Measurements from ENCODE around the gene NCOA3.
"Not testable (repeated sequence)": the region's sequence is repeated elsewhere in the genome, so short reads cannot be mapped to it uniquely, and the experiment has no call there.

NCOA3 gene

GRCh38 chr20:47540443-47541354 is 39.0 kb downstream of the NCOA3 start:
- peak; percentile 13 for DNase-seq (ENCODE audit: low spot score)

GRCh38 chr20:47541355-47541922 is 39.8 kb downstream of the NCOA3 start:
- DNase-seq (ENCODE audit: low spot score), result no peak

- DNase-seq (ENCODE audit: low spot score), result no peak
Observed at GRCh38 chr20:47543006-47543431, 41.3 kb downstream of the NCOA3 start.

GRCh38 chr20:47544240-47544639 is 42.6 kb downstream of the NCOA3 start:
- DNase-seq (ENCODE audit: low spot score), result peak; percentile 33

- DNase-seq (ENCODE audit: low spot score), result no peak
Observed at GRCh38 chr20:47544852-47545251, 43.2 kb downstream of the NCOA3 start.

GRCh38 chr20:47545499-47545898 is 43.8 kb downstream of the NCOA3 start:
- no peak for DNase-seq (ENCODE audit: low spot score)

GRCh38 chr20:47546184-47547033 is 44.7 kb downstream of the NCOA3 start:
- DNase-seq (ENCODE audit: low spot score), result no peak

GRCh38 chr20:47547034-47547387 is 45.3 kb downstream of the NCOA3 start:
- no peak for DNase-seq (ENCODE audit: low spot score)

GRCh38 chr20:47549671-47550070 is 48.0 kb downstream of the NCOA3 start:
- DNase-seq (ENCODE audit: low spot score), result no peak

GRCh38 chr20:47551222-47551621 is 49.5 kb downstream of the NCOA3 start:
- DNase-seq (ENCODE audit: low spot score), result no peak

GRCh38 chr20:47551841-47552240 is 50.2 kb downstream of the NCOA3 start:
- DNase-seq (ENCODE audit: low spot score), result no peak

GRCh38 chr20:47552996-47553395 is 51.3 kb downstream of the NCOA3 start:
- DNase-seq (ENCODE audit: low spot score), result no peak

GRCh38 chr20:47553594-47554235 is 52.0 kb downstream of the NCOA3 start:
- DNase-seq (ENCODE audit: low spot score), result not testable (repeated sequence)

GRCh38 chr20:47554283-47554682 is 52.6 kb downstream of the NCOA3 start:
- DNase-seq (ENCODE audit: low spot score), result not testable (repeated sequence)

GRCh38 chr20:47557218-47557617 is 55.5 kb downstream of the NCOA3 start:
- DNase-seq (ENCODE audit: low spot score), result no peak

GRCh38 chr20:47557791-47558190 is 56.1 kb downstream of the NCOA3 start:
- no peak for DNase-seq (ENCODE audit: low spot score)

GRCh38 chr20:47558295-47559066 is 56.8 kb downstream of the NCOA3 start:
- DNase-seq (ENCODE audit: low spot score), result no peak

- DNase-seq (ENCODE audit: low spot score), result no peak
Observed at GRCh38 chr20:47559141-47559540, 57.5 kb downstream of the NCOA3 start.

- DNase-seq (ENCODE audit: low spot score), result no peak
Observed at GRCh38 chr20:47561180-47561579, 59.5 kb downstream of the NCOA3 start.

- no peak for DNase-seq (ENCODE audit: low spot score)
Observed at GRCh38 chr20:47561603-47562583, 60.2 kb downstream of the NCOA3 start.
